GM13976 (cell line): Measurements from ENCODE around the gene DDIAS.

Experiments used
- DNase-seq: peaks from one replicate; pipeline ENCODE4 v3.0.0; 2012; ENCODE audit warnings: low spot score
- CTCF ChIP-seq: IDR thresholded peaks from 2 replicates; pipeline ENCODE4 v1.5.1; 2012; ENCODE audit warnings: borderline replicate concordance, mild to moderate bottlenecking; ENCODE audit not compliant: insufficient read depth; ENCODE audit errors: extremely low read depth, missing control alignments, control extremely low read depth
- in situ Hi-C: fragments of 300-500 bp; cut with MboI; formaldehyde crosslinking; loops from one replicate; pipeline ENCODE4 v1.12.0; 2022; ENCODE audit warnings: low sequenced_read_pairs, mixed read lengths, inconsistent platforms; ENCODE audit not compliant: unreplicated experiment

DDIAS gene

GRCh38 chr11:82858556-82859091 is 42.9 kb upstream of the DDIAS start:
- no peak for TF ChIP-seq CTCF
- in situ Hi-C loops: loop anchor here (25.0 kb wide), 2 partner anchors 146 to 954 kb away; no protein-coding TSS in a partner anchor
- DNase-seq: no peak

GRCh38 chr11:82859750-82860149 is 41.8 kb upstream of the DDIAS start:
- in situ Hi-C loops: loop anchor here (25.0 kb wide), 2 partner anchors 147 to 953 kb away; no protein-coding TSS in a partner anchor
- no peak for TF ChIP-seq CTCF
- DNase-seq: no peak

- no peak for DNase-seq
- no peak for TF ChIP-seq CTCF
- in situ Hi-C loops: loop anchor here (25.0 kb wide), 2 partner anchors 150 to 950 kb away; no protein-coding TSS in a partner anchor
Measured at GRCh38 chr11:82862379-82862778, 39.2 kb upstream of the DDIAS start.

GRCh38 chr11:82863209-82863608 is 38.3 kb upstream of the DDIAS start:
- in situ Hi-C loops: loop anchor here (25.0 kb wide), 2 partner anchors 151 to 949 kb away; no protein-coding TSS in a partner anchor
- TF ChIP-seq CTCF: no peak
- DNase-seq: no peak

GRCh38 chr11:82864268-82864667 is 37.3 kb upstream of the DDIAS start:
- in situ Hi-C loops: loop anchor here (25.0 kb wide), 2 partner anchors 152 to 948 kb away; no protein-coding TSS in a partner anchor
- DNase-seq: peak; percentile 35
- TF ChIP-seq CTCF: peak; percentile 40

GRCh38 chr11:82865841-82866240 is 35.7 kb upstream of the DDIAS start:
- DNase-seq: no peak
- in situ Hi-C loops: loop anchor here (25.0 kb wide), 2 partner anchors 154 to 946 kb away; no protein-coding TSS in a partner anchor
- no peak for TF ChIP-seq CTCF
